Epithelial cell of proximal tubule (primary cell): Measurements from ENCODE around the gene DGKB. TPM values are rescaled to one million over a fixed set of nuclear protein-coding genes. Genes with fewer than 3 reads are reported as not detected.

Experiments
- DNase-seq: peaks from one replicate; pipeline ENCODE4 v3.0.0-alpha.2; 2011; ENCODE audit warnings: low read depth
- H3K4me3 ChIP-seq: 2 replicates; pipeline ENCODE4 v1.5.1; 2011; ENCODE audit warnings: low read depth, mild to moderate bottlenecking, low read length
- CTCF ChIP-seq: conservative IDR thresholded peaks from 2 replicates; pipeline ENCODE4 v1.5.1; 2012; ENCODE audit warnings: low read depth, mild to moderate bottlenecking, low read length
- total RNA-seq: library from RNA; depleted of rRNA; stranded (reverse); fragments of >200 nt; gene quantifications from 2 replicates; pipeline ENCODE4 v1.2.3, GENCODE V29; 2015

Gene DGKB
- total RNA-seq, 1 donor from 2014 or later: 0.69 TPM

DNA sequence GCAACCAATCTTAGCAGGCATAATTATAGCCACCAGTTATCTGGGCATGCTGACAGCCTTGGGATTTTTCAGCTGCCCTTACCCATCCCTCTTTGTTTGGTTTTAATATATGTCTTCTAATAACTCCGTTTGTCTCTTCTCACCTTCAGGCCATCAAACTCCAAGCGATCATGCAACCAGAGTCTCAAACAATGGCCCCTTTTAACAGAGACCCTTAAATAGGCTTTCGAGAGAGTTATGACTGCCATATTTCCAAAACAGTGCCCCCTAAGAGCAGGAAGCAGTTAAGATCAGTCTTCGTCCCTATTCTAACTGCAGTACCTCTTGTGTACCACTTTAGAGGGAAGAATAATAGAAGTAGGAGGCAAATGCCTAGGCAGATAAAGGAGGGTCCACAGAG is 157.5 kb downstream of the DGKB start:
- TF ChIP-seq CTCF: no peak
- H3K4me3 ChIP-seq: no peak overlapping the region
- no peak for DNase-seq

GRCh38 chr7:14740606-14741005 is 161.9 kb downstream of the DGKB start:
- TF ChIP-seq CTCF: no peak
- DNase-seq: no peak
- H3K4me3 ChIP-seq: no peak overlapping the region

DNA sequence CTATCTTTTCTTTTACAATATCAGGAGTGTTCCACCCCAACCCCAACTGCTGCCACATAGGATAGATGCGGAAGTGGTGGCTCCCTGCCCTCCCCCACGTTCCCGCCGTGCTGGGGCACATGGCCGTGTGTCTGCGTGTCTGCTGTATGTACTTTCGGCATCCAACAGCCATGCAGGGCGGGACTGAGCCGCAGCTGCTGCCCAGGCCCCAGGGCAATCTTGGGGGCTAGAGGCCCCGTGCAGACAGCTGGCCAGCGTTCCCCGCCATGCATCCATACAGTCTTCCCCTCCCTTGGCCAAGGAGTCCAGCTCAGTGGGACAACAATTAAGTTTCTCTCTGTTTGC is 162.7 kb downstream of the DGKB start:
- no peak for TF ChIP-seq CTCF
- no peak overlapping the region for H3K4me3 ChIP-seq
- DNase-seq: no peak

DNA sequence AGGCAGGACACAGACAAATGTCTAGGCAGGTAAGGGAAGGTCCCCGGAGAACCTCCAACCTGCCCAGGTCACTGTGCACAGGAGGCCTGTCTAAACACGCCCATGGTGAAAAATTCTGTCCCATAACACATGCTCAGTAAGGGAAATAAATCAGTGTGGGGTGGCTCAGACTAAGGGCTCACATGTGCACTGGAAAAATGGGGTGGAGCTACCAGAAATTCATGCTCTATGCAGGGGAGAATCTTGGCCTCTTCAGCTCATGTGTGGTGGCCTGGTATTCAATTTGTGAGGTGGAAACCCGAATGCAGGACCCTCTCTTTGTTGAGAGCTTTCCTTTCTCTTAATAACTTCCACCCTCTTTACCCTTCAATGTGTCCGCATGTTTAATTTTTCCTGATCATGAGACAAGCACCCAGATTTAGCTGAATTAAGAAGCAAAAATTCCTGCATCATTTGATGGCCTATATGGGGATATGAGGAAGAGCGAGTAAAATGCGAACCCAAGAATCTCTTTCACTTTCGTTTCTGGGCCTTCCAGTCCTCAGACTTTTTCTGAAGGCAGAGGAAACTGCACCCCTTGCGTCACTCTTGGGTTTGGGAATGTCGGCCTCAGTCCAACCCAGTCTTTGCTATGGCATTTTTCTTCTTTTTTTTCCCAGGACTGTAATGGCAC is 163.2 kb downstream of the DGKB start:
- TF ChIP-seq CTCF: no peak
- no peak for DNase-seq
- H3K4me3 ChIP-seq: no peak overlapping the region

DNA sequence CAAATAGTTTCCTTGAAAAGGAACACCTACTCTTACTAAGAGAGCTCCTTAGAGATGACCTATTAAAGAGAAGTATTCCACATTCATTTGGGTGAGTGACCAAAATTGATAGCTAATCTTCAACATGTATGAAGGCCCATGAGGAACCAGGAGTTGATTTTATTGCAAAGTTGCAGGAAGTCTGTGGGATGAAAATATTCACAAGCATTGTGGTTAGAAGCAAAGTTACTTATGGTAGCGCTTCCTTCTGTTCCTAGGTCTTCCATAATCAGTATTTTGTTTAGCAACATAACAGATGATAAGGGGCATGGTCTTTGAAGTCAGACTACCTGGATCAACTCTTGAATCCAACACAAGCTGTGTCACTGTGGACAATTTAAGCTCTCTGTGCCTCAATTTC is 164.5 kb downstream of the DGKB start:
- TF ChIP-seq CTCF: no peak
- no peak overlapping the region for H3K4me3 ChIP-seq
- no peak for DNase-seq

DNA sequence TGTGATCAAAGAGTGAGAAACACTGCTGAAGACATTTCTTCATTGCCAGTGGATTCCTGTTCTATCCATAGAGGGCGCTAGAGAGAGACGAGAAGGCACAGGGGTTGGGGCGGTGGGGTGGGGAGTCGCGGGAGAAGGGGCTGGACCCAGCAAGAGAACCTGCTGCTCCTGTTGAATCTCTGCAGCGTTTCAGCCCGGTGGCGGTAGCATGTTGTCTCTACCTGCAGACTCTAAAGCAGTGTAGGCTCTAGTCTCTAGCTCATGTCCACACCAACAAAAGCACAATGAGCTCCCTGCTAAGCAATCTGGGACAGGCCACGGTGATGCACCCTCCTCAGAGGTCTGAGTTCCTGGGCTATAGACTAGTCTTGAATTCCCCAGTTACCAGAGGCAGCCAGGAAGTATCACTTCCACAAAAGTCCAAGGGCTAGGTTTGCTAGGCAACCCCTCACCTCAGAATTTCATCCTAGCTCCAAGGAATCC is 167.7 kb downstream of the DGKB start:
- H3K4me3 ChIP-seq: no peak overlapping the region
- no peak for DNase-seq
- peak; percentile 58 for TF ChIP-seq CTCF

DNA sequence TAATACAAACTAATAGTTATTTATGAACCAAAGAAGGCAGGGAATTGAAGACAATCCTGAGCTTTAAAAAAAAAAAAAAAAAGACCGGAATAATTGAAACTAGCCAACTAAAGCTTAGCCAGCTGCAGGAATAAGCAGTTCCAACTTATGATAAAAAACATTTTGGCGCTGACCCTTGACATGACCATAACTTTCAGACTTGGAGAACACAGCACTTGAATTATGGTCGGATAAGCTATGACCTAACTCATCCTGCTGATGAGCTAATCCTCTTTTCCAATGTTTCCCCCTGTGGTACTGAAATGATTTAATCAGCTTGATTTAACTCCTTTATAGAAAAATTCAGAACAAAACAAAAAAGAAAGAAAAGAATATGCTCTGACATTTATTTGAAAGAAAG is 181.8 kb downstream of the DGKB start:
- no peak for TF ChIP-seq CTCF

More for the DNA sequence above, 181.8 kb downstream of the DGKB start:
- H3K4me3 ChIP-seq: no peak overlapping the region
- DNase-seq: no peak
